HepG2 (cell line): ENCODE data around the gene RMI2. TPM values are rescaled to one million over a fixed set of nuclear protein-coding genes. Genes with fewer than 3 reads are reported as not detected.

Experiments
- AHR ChIP-seq: IDR thresholded peaks from 2 replicates; pipeline ENCODE4 v1.6.1; 2018; ENCODE audit warnings: missing genetic modification reagents, missing compliant biosample characterization
- ARNTL ChIP-seq: sonication (generic); formaldehyde crosslinking; IDR thresholded peaks from 2 replicates; pipeline ENCODE4 v1.4.0; 2020; ENCODE audit warnings: mild to moderate bottlenecking, missing genetic modification reagents
- FOSL1 ChIP-seq: sonication (generic); formaldehyde crosslinking; IDR thresholded peaks from 2 replicates; pipeline ENCODE4 v1.9.0; 2021; ENCODE audit warnings: missing genetic modification reagents, borderline replicate concordance
- FOXP1 ChIP-seq, 2 experiments: fragments of 450-650 bp in 1 of 2; IDR thresholded peaks; 2 replicates each; pipeline ENCODE4 v1.6.1; 2017 to 2018; ENCODE audit warnings: antibody characterized with exemption in 1 of 2
- KDM3A ChIP-seq: IDR thresholded peaks from 2 replicates; pipeline ENCODE4 v1.6.1; 2018; ENCODE audit warnings: low read depth, missing compliant biosample characterization
- KLF9 ChIP-seq: IDR thresholded peaks from 2 replicates; pipeline ENCODE4 v1.6.1; 2016; ENCODE audit warnings: low read depth
- NCOR1 ChIP-seq: fragments of 200-600 bp; sonication (generic); IDR thresholded peaks from 2 replicates; pipeline ENCODE4 v1.7.0; 2017; ENCODE audit warnings: antibody characterized with exemption, low read length, borderline replicate concordance
- NR2F1 ChIP-seq, 2 experiments: fragments of 450-650 bp in 1 of 2; formaldehyde crosslinking in 1 of 2; IDR thresholded peaks; 2 replicates each; pipeline versions ENCODE4 v1.5.0 to v1.6.1; 2016 to 2020; ENCODE audit warnings: mild to moderate bottlenecking in 1 of 2, missing compliant biosample characterization in 1 of 2, missing genetic modification reagents in 1 of 2, moderate library complexity in 1 of 2
- PHF20 ChIP-seq: sonication (generic); formaldehyde crosslinking; IDR thresholded peaks from 2 replicates; pipeline ENCODE4 v1.5.0; 2020; ENCODE audit warnings: mild to moderate bottlenecking, missing genetic modification reagents
- TEAD2 ChIP-seq: sonication (generic); formaldehyde crosslinking; IDR thresholded peaks from 2 replicates; pipeline ENCODE4 v1.9.0; 2021; ENCODE audit warnings: missing genetic modification reagents
- ZBTB1 ChIP-seq: sonication (generic); formaldehyde crosslinking; IDR thresholded peaks from 2 replicates; pipeline ENCODE4 v1.4.0; 2020; ENCODE audit warnings: missing genetic modification reagents, borderline replicate concordance
- ZFP37 ChIP-seq: sonication (generic); formaldehyde crosslinking; IDR thresholded peaks from 2 replicates; pipeline ENCODE4 v1.4.0; 2020; ENCODE audit warnings: missing genetic modification reagents, borderline replicate concordance
- ZNF431 ChIP-seq: sonication (generic); formaldehyde crosslinking; IDR thresholded peaks from 2 replicates; pipeline ENCODE4 v1.9.0; 2022; ENCODE audit warnings: missing genetic modification reagents, low read depth, mild to moderate bottlenecking, borderline replicate concordance
- ZNF510 ChIP-seq: sonication (generic); formaldehyde crosslinking; IDR thresholded peaks from 2 replicates; pipeline ENCODE4 v1.4.0; 2020; ENCODE audit warnings: low read depth, mild to moderate bottlenecking, missing genetic modification reagents
- ZNF564 ChIP-seq: sonication (generic); formaldehyde crosslinking; IDR thresholded peaks from 2 replicates; pipeline ENCODE4 v1.8.1; 2023; ENCODE audit warnings: mild to moderate bottlenecking, missing genetic modification reagents
- ZNF788 ChIP-seq: sonication (generic); formaldehyde crosslinking; IDR thresholded peaks from 2 replicates; pipeline ENCODE4 v1.5.0; 2020; ENCODE audit warnings: mild to moderate bottlenecking, missing genetic modification reagents, borderline replicate concordance
- polyA plus RNA-seq, 8 experiments: library from polyadenylated mRNA; depleted of rRNA in 3 of 8; stranded (reverse) in 7 of 8; unstranded in 1 of 8; fragments of >200 nt; fragmentation: Illumina TruSeq in 4 of 8; extraction: Trizol in 4 of 8; gene quantifications; 2 replicates each; pipeline versions ENCODE4 v1.2.1 to v1.2.3, GENCODE V29; 2011 to 2016; ENCODE audit warnings: low read depth in 4 of 8, missing spikeins in 1 of 8, mixed read lengths in 1 of 8; ENCODE audit not compliant: insufficient read depth in 1 of 8
- total RNA-seq, 5 experiments: library from RNA; depleted of rRNA; stranded (reverse); fragments of >200 nt; fragmentation: Illumina TruSeq; extraction: Trizol; gene quantifications; 2 replicates each; pipeline ENCODE4 v1.2.3, GENCODE V29; 2016; ENCODE audit warnings: low read depth in 1 of 5
- TF ChIP-seq, protein P1 (sequence below): sonication (generic); formaldehyde crosslinking; IDR thresholded peaks from 2 replicates; pipeline ENCODE4 v1.5.0; 2020; ENCODE audit warnings: mild to moderate bottlenecking, missing genetic modification reagents, borderline replicate concordance
- TF ChIP-seq, protein P2 (sequence below): sonication (generic); formaldehyde crosslinking; IDR thresholded peaks from 2 replicates; pipeline ENCODE4 v1.8.0; 2023; ENCODE audit warnings: mild to moderate bottlenecking, missing genetic modification reagents
- TF ChIP-seq, protein P3 (sequence below): sonication (generic); formaldehyde crosslinking; IDR thresholded peaks from 2 replicates; pipeline ENCODE4 v1.5.0; 2020; ENCODE audit warnings: mild to moderate bottlenecking, missing genetic modification reagents
- TF ChIP-seq, protein P4 (sequence below): sonication (generic); formaldehyde crosslinking; IDR thresholded peaks from 2 replicates; pipeline ENCODE4 v1.8.1; 2023; ENCODE audit warnings: mild to moderate bottlenecking, inconsistent platforms, moderate library complexity, missing genetic modification reagents, borderline replicate concordance

Gene RMI2
- total and polyA plus RNA-seq, 2 of the 13 experiments (the other 11 are each of a cell fraction or from before 2014, with no cell fraction given): 24.5 to 55.7 TPM

DNA sequence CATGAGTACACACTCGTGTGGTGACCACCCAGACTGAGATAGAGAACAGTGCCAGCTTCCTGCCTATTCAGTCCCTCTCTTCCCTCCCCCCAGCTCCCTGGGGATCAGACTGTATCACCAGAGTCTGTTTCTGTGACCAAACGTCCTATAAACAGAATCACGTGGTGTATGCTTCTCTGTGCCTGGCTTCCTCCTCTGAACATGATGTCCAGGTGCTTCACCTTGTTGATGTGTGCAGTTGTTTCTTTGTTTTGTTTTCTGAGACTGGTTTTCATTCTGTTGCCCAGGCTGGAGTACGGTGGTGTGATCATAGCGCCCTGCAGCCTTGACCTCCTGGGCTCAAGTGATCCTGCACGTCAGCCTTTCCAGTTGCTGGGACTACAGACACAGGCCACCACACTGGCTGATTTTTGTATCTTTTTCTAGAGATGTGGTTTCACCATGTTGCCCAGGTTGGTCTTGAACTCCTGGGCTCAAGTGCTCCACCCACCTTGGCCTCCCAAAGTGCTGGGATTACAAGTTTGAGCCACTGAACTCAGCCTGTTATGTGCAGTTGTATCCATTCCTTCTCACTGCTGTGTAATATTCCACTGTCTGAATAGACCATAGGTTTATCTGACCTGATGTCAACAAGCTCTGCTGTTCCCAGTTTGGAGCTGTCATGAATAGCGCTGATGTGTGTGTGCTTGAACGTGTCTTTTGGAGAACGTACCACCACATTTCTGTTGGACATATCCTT, 35.2 kb upstream of the RMI2 start (continued):
- TF ChIP-seq, protein P1, sequence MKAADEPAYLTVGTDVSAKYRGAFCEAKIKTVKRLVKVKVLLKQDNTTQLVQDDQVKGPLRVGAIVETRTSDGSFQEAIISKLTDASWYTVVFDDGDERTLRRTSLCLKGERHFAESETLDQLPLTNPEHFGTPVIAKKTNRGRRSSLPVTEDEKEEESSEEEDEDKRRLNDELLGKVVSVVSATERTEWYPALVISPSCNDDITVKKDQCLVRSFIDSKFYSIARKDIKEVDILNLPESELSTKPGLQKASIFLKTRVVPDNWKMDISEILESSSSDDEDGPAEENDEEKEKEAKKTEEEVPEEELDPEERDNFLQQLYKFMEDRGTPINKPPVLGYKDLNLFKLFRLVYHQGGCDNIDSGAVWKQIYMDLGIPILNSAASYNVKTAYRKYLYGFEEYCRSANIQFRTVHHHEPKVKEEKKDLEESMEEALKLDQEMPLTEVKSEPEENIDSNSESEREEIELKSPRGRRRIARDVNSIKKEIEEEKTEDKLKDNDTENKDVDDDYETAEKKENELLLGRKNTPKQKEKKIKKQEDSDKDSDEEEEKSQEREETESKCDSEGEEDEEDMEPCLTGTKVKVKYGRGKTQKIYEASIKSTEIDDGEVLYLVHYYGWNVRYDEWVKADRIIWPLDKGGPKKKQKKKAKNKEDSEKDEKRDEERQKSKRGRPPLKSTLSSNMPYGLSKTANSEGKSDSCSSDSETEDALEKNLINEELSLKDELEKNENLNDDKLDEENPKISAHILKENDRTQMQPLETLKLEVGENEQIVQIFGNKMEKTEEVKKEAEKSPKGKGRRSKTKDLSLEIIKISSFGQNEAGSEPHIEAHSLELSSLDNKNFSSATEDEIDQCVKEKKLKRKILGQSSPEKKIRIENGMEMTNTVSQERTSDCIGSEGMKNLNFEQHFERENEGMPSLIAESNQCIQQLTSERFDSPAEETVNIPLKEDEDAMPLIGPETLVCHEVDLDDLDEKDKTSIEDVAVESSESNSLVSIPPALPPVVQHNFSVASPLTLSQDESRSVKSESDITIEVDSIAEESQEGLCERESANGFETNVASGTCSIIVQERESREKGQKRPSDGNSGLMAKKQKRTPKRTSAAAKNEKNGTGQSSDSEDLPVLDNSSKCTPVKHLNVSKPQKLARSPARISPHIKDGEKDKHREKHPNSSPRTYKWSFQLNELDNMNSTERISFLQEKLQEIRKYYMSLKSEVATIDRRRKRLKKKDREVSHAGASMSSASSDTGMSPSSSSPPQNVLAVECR (CRISPR knock-in tag): 0 out of 2 replicates have a peak, but pooled peaks have one; percentile 35
- TF ChIP-seq ZNF510 (CRISPR knock-in tag) (no peak), PHF20 (CRISPR knock-in tag) (peak; percentile 50; the same call in 1 of the 2 replicates), NR2F1 (CRISPR knock-in tag; IDR thresholded peaks at IDR 0.05) (peak; percentile 92 to 97), ZNF788 (CRISPR knock-in tag) (peak; percentile 31; the same call in 1 of the 2 replicates), FOSL1 (CRISPR knock-in tag) (no peak), ZNF431 (CRISPR knock-in tag) (peak; percentile 100), AHR (CRISPR knock-in tag) (no peak), KDM3A (CRISPR knock-in tag) (peak; percentile 68; the same call in 1 of the 2 replicates), KLF9 (CRISPR knock-in tag) (no peak), ZNF564 (CRISPR knock-in tag) (no peak), FOXP1 (IDR thresholded peaks at IDR 0.05) (peak; percentile 98), FOXP1 (CRISPR knock-in tag; IDR thresholded peaks at IDR 0.05) (peak; percentile 99), ZFP37 (CRISPR knock-in tag) (peak; percentile 91), ZBTB1 (CRISPR knock-in tag) (no peak), TEAD2 (CRISPR knock-in tag) (no peak), NCOR1 (peak; percentile 92; the same call in 1 of the 2 replicates), ARNTL (peak; percentile 91)
- TF ChIP-seq, protein P2, sequence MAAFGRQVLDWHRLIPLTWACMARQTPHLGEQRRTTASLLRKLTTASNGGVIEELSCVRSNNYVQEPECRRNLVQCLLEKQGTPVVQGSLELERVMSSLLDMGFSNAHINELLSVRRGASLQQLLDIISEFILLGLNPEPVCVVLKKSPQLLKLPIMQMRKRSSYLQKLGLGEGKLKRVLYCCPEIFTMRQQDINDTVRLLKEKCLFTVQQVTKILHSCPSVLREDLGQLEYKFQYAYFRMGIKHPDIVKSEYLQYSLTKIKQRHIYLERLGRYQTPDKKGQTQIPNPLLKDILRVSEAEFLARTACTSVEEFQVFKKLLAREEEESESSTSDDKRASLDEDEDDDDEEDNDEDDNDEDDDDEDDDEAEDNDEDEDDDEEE (CRISPR knock-in tag): no peak
- TF ChIP-seq, protein P3, sequence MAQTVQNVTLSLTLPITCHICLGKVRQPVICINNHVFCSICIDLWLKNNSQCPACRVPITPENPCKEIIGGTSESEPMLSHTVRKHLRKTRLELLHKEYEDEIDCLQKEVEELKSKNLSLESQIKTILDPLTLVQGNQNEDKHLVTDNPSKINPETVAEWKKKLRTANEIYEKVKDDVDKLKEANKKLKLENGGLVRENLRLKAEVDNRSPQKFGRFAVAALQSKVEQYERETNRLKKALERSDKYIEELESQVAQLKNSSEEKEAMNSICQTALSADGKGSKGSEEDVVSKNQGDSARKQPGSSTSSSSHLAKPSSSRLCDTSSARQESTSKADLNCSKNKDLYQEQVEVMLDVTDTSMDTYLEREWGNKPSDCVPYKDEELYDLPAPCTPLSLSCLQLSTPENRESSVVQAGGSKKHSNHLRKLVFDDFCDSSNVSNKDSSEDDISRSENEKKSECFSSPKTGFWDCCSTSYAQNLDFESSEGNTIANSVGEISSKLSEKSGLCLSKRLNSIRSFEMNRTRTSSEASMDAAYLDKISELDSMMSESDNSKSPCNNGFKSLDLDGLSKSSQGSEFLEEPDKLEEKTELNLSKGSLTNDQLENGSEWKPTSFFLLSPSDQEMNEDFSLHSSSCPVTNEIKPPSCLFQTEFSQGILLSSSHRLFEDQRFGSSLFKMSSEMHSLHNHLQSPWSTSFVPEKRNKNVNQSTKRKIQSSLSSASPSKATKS (CRISPR knock-in tag): no peak
- TF ChIP-seq, protein P4, sequence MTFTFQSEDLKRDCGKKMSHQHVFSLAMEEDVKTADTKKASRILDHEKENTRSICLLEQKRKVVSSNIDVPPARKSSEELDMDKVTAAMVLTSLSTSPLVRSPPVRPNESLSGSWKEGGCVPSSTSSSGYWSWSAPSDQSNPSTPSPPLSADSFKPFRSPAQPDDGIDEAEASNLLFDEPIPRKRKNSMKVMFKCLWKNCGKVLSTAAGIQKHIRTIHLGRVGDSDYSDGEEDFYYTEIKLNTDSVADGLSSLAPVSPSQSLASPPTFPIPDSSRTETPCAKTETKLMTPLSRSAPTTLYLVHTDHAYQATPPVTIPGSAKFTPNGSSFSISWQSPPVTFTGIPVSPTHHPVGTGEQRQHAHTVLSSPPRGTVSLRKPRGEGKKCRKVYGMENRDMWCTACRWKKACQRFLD (CRISPR knock-in tag): 0 out of 2 replicates have a peak, but pooled peaks have one; percentile 18
